Posterior vena cava (tissue), 2 donors: ENCODE data around the gene ARSB. TPM values are rescaled to one million over a fixed set of nuclear protein-coding genes. Genes with fewer than 3 reads are reported as not detected.

Source experiments
- DNase-seq: peaks from one replicate; pipeline ENCODE4 v3.0.0-alpha.2; 2020; ENCODE audit warnings: low spot score
- intact Hi-C, 2 donors: fragments of 100-400 bp; cut with DNase I; formaldehyde crosslinking; loops; one replicate each; pipeline versions ENCODE4 v1.14.1 to v1.14.2; 2022 to 2023
- long read RNA-seq, 2 donors: library from polyadenylated mRNA; unstranded; transcript quantifications; one replicate each; pipeline ENCODE4 v2.0.0, GENCODE V29; 2020 to 2021
- total RNA-seq, 2 donors: library from RNA; stranded (reverse); fragmentation: NEBNext Ultra II Directional; extraction: Animal tissue kit (Norgen Biotek cat#: 25700); gene quantifications; one replicate each; pipeline ENCODE4 v1.2.1, GENCODE V29; 2021
- donor health status: DM: yes; HTN: yes; CAD: no.
- donor health status: DM: yes; HTN: yes; CAD: no.

The ARSB gene
- total RNA-seq: 10 to 100 TPM; 20.9 to 21.6 TPM
- long read RNA-seq, donor 1, full-length matches to known transcripts: 3 of 9 reads
- long read RNA-seq, donor 1, partial matches to known transcripts: 0 of 9 reads
- long read RNA-seq, donor 1, other reads (novel, unspliced or antisense): 6 of 9 reads
- long read RNA-seq, donor 2, full-length matches to known transcripts: 5 of 15 reads
- long read RNA-seq, donor 2, partial matches to known transcripts: 4 of 15 reads
- long read RNA-seq, donor 2, other reads (novel, unspliced or antisense): 6 of 15 reads

GRCh38 chr5:78985116-78985724 is at the start of gene ARSB:
Gene ARSB, minus strand, starts transcription at chr5:78985310. Its CDS starts 62 bp downstream, at chr5:78985248.
- peak; percentile 88 for DNase-seq
- intact Hi-C loops: no loop called here

- DNase-seq: no peak
- intact Hi-C loops: no loop called here
These were observed 47.7 kb upstream of the ARSB start for GRCh38 chr5:79032782-79033181.

GRCh38 chr5:79032031-79032695 is 47.1 kb upstream of the ARSB start:
- no peak for DNase-seq
- intact Hi-C loops: no loop called here

GRCh38 chr5:79031485-79031867 is 46.4 kb upstream of the ARSB start:
- DNase-seq: no peak
- intact Hi-C loops: loop anchor here in 1 of 2 donors (2.0 kb wide), 1 partner anchor 27 kb away; no protein-coding TSS in a partner anchor

GRCh38 chr5:79030663-79031484 is 45.8 kb upstream of the ARSB start:
- intact Hi-C loops: loop anchor here in 1 of 2 donors (2.0 kb wide), 1 partner anchor 28 kb away; no protein-coding TSS in a partner anchor
- DNase-seq: no peak

GRCh38 chr5:79025054-79025472 is 40.0 kb upstream of the ARSB start:
- intact Hi-C loops: loop anchor here (5.0 to 10.0 kb wide), 3 partner anchors 102 to 440 kb away; no protein-coding TSS in a partner anchor
- DNase-seq: peak; percentile 86

- no peak for DNase-seq
- intact Hi-C loops: loop anchor here in 1 of 2 donors (10.0 kb wide), 1 partner anchor 441 kb away; no protein-coding TSS in a partner anchor
These were observed 38.8 kb upstream of the ARSB start for GRCh38 chr5:79023947-79024346.

- intact Hi-C loops: loop anchor here in 1 of 2 donors (10.0 kb wide), 1 partner anchor 441 kb away; no protein-coding TSS in a partner anchor
- DNase-seq: no peak
These were observed 38.2 kb upstream of the ARSB start for GRCh38 chr5:79023348-79023747.

- intact Hi-C loops: loop anchor here in 1 of 2 donors (10.0 kb wide), 1 partner anchor 442 kb away; no protein-coding TSS in a partner anchor
- no peak for DNase-seq
These were observed 37.7 kb upstream of the ARSB start for GRCh38 chr5:79022771-79023170.

GRCh38 chr5:79021753-79022152 is 36.6 kb upstream of the ARSB start:
- DNase-seq: no peak
- intact Hi-C loops: loop anchor here in 1 of 2 donors (10.0 kb wide), 1 partner anchor 443 kb away; no protein-coding TSS in a partner anchor

- DNase-seq: peak; percentile 83
- intact Hi-C loops: loop anchor here in 1 of 2 donors (10.0 kb wide), 1 partner anchor 444 kb away; no protein-coding TSS in a partner anchor
These were observed 35.9 kb upstream of the ARSB start for GRCh38 chr5:79020861-79021561.

- intact Hi-C loops: no loop called here
- no peak for DNase-seq
These were observed 29.5 kb upstream of the ARSB start for GRCh38 chr5:79014631-79015030.

GRCh38 chr5:79011869-79012268 is 26.8 kb upstream of the ARSB start:
- DNase-seq: no peak
- intact Hi-C loops: no loop called here

- intact Hi-C loops: no loop called here
- DNase-seq: no peak
These were observed 26.2 kb upstream of the ARSB start for GRCh38 chr5:79011219-79011836.

GRCh38 chr5:79008362-79008761 is 23.3 kb upstream of the ARSB start:
- intact Hi-C loops: no loop called here
- DNase-seq: no peak

GRCh38 chr5:79007872-79008271 is 22.8 kb upstream of the ARSB start:
- intact Hi-C loops: no loop called here
- DNase-seq: no peak

GRCh38 chr5:79005936-79006631 is 21.0 kb upstream of the ARSB start:
- no peak for DNase-seq
- intact Hi-C loops: no loop called here

- intact Hi-C loops: no loop called here
- no peak for DNase-seq
These were observed 20.0 kb upstream of the ARSB start for GRCh38 chr5:79005151-79005550.
